ENCODE results near the gene SPACA4.

The SPACA4 gene

DNA sequence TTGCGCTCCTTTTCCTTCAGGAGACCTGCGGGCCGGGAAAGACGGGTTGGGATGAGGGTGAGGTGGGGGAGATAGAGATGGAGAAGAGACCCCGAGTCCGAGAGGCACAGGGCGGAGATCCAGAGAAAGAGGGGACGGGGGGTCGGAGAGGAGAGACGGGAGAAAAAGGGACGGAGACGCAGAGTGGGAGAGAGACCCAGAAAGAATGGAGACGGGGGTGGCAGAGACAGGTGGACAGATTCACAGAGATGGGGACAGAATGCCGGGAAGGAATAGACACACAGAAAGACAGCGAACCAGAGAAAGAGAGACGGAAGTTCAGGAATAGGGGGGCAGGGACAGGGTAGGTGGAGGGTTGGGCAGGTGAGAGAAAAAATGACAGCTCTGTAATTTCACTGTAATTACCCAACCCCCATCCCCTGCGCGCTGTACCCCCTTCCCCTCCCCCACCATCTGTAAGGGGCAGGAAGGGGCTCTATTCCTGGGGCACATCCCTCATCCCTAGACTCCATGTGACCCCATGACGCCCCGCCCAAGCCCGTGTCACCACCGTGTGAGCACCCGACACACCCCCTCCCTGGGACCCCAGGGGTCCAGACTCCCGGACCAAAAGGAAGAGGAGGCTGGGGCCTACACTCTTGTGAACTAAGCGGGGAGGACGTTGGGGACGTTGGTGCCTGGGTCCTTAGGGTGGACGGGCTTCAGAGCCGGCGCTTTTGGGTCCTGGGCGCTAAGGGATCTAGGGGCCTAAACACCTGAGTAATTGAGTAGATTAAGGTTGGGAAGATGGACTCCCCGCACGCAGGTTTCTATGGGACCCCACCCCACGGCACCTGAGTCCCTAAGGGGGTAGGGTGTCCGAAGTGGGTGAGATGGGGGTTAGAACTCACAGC is 29.7 kb downstream of the SPACA4 start:
- DNase-seq (ENCODE audit: low spot score): no peak
- TF ChIP-seq, protein P1, sequence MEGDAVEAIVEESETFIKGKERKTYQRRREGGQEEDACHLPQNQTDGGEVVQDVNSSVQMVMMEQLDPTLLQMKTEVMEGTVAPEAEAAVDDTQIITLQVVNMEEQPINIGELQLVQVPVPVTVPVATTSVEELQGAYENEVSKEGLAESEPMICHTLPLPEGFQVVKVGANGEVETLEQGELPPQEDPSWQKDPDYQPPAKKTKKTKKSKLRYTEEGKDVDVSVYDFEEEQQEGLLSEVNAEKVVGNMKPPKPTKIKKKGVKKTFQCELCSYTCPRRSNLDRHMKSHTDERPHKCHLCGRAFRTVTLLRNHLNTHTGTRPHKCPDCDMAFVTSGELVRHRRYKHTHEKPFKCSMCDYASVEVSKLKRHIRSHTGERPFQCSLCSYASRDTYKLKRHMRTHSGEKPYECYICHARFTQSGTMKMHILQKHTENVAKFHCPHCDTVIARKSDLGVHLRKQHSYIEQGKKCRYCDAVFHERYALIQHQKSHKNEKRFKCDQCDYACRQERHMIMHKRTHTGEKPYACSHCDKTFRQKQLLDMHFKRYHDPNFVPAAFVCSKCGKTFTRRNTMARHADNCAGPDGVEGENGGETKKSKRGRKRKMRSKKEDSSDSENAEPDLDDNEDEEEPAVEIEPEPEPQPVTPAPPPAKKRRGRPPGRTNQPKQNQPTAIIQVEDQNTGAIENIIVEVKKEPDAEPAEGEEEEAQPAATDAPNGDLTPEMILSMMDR (IDR thresholded peaks at IDR 0.05; ENCODE audit: extremely low read depth, insufficient read depth, missing control alignments): no peak
- in situ Hi-C loops (cut with MboI; ENCODE audit: low pct_unique_long_range_greater_than_20kb, low sequenced_read_pairs, unreplicated experiment): loop anchor here (25.0 kb wide), 1 partner anchor 326 kb away; the partner anchor contains the start of genes BAX and FTL

DNA sequence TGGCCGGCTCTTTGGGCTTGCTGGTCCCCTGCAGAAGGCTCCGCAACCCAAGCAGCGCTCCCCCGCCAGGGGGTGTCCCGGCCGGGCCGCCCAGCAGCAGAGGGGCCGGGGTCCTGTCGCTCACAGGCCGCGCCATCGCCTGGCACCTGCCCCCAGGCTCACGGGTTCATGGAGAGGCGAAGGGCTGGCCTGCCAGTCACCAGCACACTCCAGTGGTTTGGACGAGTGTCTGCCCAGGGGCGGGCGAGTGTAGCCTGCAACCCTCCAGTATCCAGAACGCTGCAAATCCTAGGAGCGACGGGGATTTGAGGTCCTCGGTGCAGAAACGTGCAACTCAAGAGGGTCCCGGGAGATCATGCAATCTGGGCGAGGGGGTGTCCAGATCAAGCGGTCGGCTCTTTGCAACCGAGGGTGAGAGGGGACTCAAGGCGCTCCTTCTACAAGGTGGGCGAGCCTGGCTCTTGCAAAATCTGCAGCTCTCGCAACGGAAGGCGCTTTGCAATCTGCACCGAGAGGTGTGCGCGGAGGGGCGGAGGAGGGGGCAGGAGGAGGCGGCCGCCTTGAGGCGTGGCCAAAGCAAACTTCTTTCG is 30.4 kb downstream of the SPACA4 start, which contains the start of gene DBP:
Gene DBP, minus strand, starts transcription at position 521 of the 590 bp plus-strand sequence. Its CDS starts 385 bp downstream, at position 136.
- TF ChIP-seq, protein P1 (IDR thresholded peaks at IDR 0.05; ENCODE audit: extremely low read depth, insufficient read depth, missing control alignments): no peak
- in situ Hi-C loops (cut with MboI; ENCODE audit: low pct_unique_long_range_greater_than_20kb, low sequenced_read_pairs, unreplicated experiment): loop anchor here (25.0 kb wide), 1 partner anchor 325 kb away; the partner anchor contains the start of genes BAX and FTL
- no peak for DNase-seq (ENCODE audit: low spot score)

DNA sequence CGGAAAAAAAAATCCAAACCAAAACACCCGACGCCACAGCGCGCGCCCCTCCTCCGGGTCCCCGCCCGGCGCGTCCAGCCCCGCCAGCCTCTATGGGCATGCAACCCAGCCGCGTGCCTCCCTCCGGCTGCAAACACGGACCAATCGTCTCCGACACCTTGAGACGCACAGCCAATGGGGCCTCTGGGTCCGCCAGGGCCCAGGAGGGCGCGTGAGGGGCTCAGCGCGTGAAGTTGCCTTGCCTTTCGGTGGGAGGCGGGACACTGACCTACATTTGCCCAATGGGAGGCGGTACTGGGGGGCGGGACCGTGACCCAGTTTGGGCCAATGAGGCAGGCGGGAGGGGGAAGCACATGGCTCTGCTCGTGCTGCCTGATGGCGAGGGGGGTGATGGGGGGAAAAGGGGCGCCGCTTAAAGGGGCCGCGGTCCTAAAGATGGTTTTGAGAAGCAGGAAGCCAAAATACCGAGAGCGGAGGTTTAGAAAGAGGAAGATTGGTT is 31.0 kb downstream of the SPACA4 start:
- TF ChIP-seq, protein P1 (IDR thresholded peaks at IDR 0.05; ENCODE audit: extremely low read depth, insufficient read depth, missing control alignments): no peak
- in situ Hi-C loops (cut with MboI; ENCODE audit: low pct_unique_long_range_greater_than_20kb, low sequenced_read_pairs, unreplicated experiment): loop anchor here (25.0 kb wide), 1 partner anchor 325 kb away; the partner anchor contains the start of genes BAX and FTL
- peak; percentile 97 for DNase-seq (ENCODE audit: low spot score)

DNA sequence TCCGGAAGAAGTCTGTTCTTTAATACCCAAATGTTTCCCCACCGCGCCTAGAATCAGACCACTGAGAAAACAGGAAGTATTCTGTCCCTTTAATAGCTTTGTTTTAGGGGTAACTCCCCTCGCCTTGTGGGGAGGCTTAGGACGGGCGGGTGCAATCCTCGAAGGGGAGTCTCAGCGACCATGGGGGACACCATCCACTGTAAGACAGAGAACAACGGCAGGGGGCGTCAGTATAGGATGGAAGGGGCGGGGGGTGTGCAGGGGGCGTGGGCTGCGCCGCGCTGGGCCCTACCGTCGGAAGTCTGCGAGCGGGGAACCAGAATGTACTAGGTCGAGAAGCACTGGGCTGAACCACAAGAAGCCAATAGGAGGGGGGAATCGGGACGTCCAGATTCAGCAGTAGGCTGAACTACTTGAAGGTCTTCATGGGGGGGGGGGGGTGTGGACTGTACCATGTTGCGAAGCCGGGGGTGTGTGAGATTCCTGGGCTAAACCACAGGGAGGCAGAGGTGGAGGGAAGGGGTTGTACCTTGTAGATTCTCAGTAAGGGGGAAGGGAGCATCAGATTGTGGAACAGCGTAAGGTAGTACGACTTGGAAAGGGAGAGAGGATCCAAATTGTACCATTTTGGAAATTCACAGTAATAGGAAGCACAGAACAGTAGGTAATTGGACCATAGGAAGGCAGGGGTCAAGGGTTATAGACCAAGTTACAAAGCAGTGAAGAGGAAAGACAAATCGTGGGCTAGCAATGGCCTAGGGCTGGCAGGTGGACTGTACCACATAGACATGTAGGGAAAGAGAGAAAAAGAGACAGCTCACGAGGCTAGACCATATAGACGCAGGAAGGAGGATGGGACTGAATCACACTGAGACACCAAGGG is 31.6 kb downstream of the SPACA4 start:
- in situ Hi-C loops (cut with MboI; ENCODE audit: low pct_unique_long_range_greater_than_20kb, low sequenced_read_pairs, unreplicated experiment): loop anchor here (25.0 kb wide), 1 partner anchor 324 kb away; the partner anchor contains the start of genes BAX and FTL
- TF ChIP-seq, protein P1 (IDR thresholded peaks at IDR 0.05; ENCODE audit: extremely low read depth, insufficient read depth, missing control alignments): no peak
- peak; percentile 89 for DNase-seq (ENCODE audit: low spot score)

DNA sequence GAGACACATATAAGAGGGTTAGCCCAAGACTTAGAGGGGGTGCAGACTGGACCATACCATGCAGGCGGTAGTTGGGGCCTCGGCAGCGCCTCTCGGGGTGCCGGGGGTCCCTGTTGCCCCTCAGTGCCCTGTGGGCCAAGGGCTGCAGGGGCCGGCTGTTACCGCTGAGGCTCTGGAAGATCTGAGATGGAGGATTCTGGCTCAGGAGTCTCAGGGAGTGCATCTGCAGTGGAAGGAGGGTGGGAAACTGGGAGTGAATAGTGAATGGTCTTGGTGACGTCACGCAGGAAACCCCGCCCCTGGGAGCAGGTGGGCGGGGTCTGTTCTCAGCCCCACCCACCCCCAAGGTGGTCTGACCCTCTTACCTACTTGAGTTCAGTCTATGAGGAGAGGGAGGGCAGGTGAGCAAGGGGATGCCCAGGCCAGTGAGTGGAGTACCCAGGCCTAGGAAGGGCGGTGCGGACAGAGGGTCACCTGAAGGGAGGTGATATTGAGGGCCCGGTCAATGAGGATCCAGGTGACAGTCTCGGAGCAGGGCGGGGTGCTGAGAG is 32.4 kb downstream of the SPACA4 start:
- in situ Hi-C loops (cut with MboI; ENCODE audit: low pct_unique_long_range_greater_than_20kb, low sequenced_read_pairs, unreplicated experiment): loop anchor here (25.0 kb wide), 1 partner anchor 323 kb away; the partner anchor contains the start of genes BAX and FTL
- no peak for DNase-seq (ENCODE audit: low spot score)
- TF ChIP-seq, protein P1 (IDR thresholded peaks at IDR 0.05; ENCODE audit: extremely low read depth, insufficient read depth, missing control alignments): no peak
